Gastrocnemius medialis (tissue), 4 donors: ENCODE results near the gene GNG11. TPM values are rescaled to one million over a fixed set of nuclear protein-coding genes. Genes with fewer than 3 reads are reported as not detected.
A peak's percentile ranks its signal among the peaks of the same experiment; 100 is the strongest.
"Not testable (repeated sequence)": the region's sequence is repeated elsewhere in the genome, so short reads cannot be mapped to it uniquely, and the experiment has no call there.

Experiments
- ATAC-seq, 2 donors: fragments of 150-250 bp; one replicate each; pipeline ENCODE4 v1.9.1; 2016
- DNase-seq, 2 donors: peaks; one replicate each; pipeline ENCODE4 v3.0.0-alpha.2; 2019
- H3K27ac ChIP-seq, 4 donors: fragments of 200-600 bp; sonication (generic); 1 replicate in 1 of 4; 2 replicates in 3 of 4; pipeline ENCODE4 v1.5.1; 2016 to 2018; ENCODE audit warnings: mild to moderate bottlenecking in 2 of 4, moderate library complexity in 1 of 4
- H3K27me3 ChIP-seq, 3 donors: fragments of 200-600 bp; sonication (generic) in 2 of 3; 1 replicate in 1 of 3; 2 replicates in 2 of 3; pipeline versions ENCODE4 v1.5.1 to v1.6.0; 2016 to 2019; ENCODE audit warnings: mild to moderate bottlenecking in 1 of 3, moderate library complexity in 1 of 3
- H3K36me3 ChIP-seq, 2 donors: fragments of 200-600 bp; sonication (generic) in 1 of 2; one replicate each; pipeline ENCODE4 v1.5.1; 2017 to 2018
- H3K4me1 ChIP-seq, 2 donors: fragments of 200-600 bp; sonication (generic) in 1 of 2; one replicate each; pipeline ENCODE4 v1.5.1; 2016 to 2017; ENCODE audit warnings: mild to moderate bottlenecking in 2 of 2
- H3K4me3 ChIP-seq, 4 donors: fragments of 200-600 bp; sonication (generic) in 3 of 4; 1 replicate in 1 of 4; 2 replicates in 3 of 4; pipeline ENCODE4 v1.5.1; 2016 to 2019; ENCODE audit warnings: mild to moderate bottlenecking in 2 of 4
- H3K9me3 ChIP-seq, 3 donors: fragments of 200-600 bp; sonication (generic) in 2 of 3; 1 replicate in 1 of 3; 2 replicates in 2 of 3; pipeline ENCODE4 v1.5.1; 2016 to 2019
- POLR2A ChIP-seq, 2 donors: fragments of 450-650 bp; IDR thresholded peaks; one replicate each; pipeline ENCODE4 v1.6.1; 2017; ENCODE audit warnings: antibody characterized with exemption in 2 of 2, mild to moderate bottlenecking in 2 of 2, moderate library complexity in 2 of 2
- in situ Hi-C, 4 donors: fragments of 200-750 bp; cut with MboI; loops; one replicate each; pipeline versions ENCODE4 v1.15.0 to v1.8.0; 2017; ENCODE audit warnings: low sequenced_read_pairs in 4 of 4
- intact Hi-C: fragments of 100-400 bp; cut with DNase I; formaldehyde crosslinking; loops from one replicate; pipeline ENCODE4 v1.15.1; 2023; ENCODE audit warnings: low total_unique reads
- total RNA-seq, 4 donors: library from RNA; depleted of rRNA; stranded (reverse); fragments of >200 nt; gene quantifications; one replicate each; pipeline versions ENCODE4 v1.1.0 to v1.2.3, GENCODE V29; 2016
- TF ChIP-seq, protein P1 (sequence below), 5 experiments: fragments of 450-650 bp in 3 of 5; fragments of 200-600 bp in 2 of 5; sonication (generic) in 2 of 5; IDR thresholded peaks in 4 of 5; conservative IDR thresholded peaks in 1 of 5; 1 replicate in 4 of 5; 2 replicates in 1 of 5; pipeline ENCODE4 v1.5.1; 2016 to 2019; ENCODE audit warnings: antibody characterized with exemption in 5 of 5, mild to moderate bottlenecking in 3 of 5, moderate library complexity in 3 of 5

Gene GNG11
- total RNA-seq, 4 donors from 2014 or later, result 4.6 to 11.4 (median 6.9) TPM

DNA sequence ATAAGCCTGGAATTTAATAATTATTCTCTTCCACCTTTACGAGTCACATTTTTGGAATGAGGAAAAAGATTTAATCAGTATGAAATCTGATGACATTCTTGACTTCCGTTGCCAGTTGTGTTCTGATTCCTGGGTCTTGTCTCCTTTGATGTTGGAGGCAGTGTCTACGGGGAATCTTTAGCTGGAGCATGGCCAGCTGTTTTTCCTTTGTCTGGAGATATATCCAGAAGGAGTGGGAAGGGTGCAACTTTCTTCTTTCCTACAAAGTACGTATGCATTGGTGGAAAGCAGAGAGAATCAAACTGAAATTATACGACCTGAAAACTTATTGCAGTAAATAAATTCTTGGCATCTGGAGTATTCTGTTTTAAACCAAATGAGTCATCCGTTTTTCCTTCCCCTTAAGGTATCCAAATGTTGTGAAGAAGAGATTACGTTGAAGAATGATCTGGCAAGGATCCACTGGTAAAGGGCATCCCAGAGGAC lies 6.9 kb upstream of the GNG11 start:
- Histone ChIP-seq H3K27ac (peak overlapping the region; percentile 10 to 57 (median 32)), H3K4me3 (no peak overlapping the region), H3K27me3 (peaks cover 0 to 6% (median 0%) of the 10 kb centered on the region in 3 donors), H3K36me3 (no peaks in the 10 kb centered on the region), H3K4me1 (no peaks in the 10 kb centered on the region), H3K9me3 (no peaks in the 10 kb centered on the region)
- DNase-seq (no peak), ATAC-seq (peak in 1 of 2 donors; percentile 60)
- intact Hi-C loops, result no loop called here
- in situ Hi-C loops, result no loop called here
- TF ChIP-seq, protein P1, sequence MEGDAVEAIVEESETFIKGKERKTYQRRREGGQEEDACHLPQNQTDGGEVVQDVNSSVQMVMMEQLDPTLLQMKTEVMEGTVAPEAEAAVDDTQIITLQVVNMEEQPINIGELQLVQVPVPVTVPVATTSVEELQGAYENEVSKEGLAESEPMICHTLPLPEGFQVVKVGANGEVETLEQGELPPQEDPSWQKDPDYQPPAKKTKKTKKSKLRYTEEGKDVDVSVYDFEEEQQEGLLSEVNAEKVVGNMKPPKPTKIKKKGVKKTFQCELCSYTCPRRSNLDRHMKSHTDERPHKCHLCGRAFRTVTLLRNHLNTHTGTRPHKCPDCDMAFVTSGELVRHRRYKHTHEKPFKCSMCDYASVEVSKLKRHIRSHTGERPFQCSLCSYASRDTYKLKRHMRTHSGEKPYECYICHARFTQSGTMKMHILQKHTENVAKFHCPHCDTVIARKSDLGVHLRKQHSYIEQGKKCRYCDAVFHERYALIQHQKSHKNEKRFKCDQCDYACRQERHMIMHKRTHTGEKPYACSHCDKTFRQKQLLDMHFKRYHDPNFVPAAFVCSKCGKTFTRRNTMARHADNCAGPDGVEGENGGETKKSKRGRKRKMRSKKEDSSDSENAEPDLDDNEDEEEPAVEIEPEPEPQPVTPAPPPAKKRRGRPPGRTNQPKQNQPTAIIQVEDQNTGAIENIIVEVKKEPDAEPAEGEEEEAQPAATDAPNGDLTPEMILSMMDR (IDR thresholded peaks at IDR 0.05 in 4 of 5, conservative IDR thresholded peaks at IDR 0.05 in 1 of 5), result no peak

DNA sequence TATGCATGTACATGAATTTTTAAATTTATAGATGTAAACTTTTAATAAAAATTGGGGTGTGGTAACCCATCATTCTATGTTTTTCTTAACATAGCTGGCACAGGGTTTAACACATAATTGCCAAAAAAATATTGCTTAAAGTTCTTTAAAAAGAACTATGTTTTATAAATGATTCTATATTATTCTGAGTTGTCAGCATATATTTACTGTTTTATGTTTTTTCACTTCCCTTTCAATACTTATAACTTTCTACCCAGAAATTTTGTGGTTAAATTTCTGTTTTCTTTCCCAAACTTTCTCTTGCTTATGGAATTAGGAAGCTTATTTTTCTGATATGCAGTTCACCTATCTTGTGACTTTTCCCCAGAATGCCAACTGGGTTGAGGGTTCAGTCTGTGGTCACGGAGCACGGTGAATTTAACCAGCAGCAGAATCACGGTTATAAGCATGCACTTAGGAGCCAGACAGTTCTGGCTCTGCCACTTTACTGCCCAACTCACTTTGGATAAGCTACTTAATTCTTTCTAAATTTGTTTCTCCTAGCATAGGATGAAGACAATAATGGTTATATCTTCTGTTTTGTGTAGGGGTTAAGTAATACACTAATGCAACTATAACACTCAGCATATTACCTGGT lies 6.2 kb upstream of the GNG11 start:
- H3K4me1 ChIP-seq, ATAC-seq, DNase-seq, intact Hi-C loops, H3K36me3 ChIP-seq, H3K9me3 ChIP-seq, H3K27me3 ChIP-seq, H3K4me3 ChIP-seq, in situ Hi-C loops: not testable (repeated sequence)
- H3K27ac ChIP-seq, result peak overlapping the region in 1 of 4 donors; percentile 22

DNA sequence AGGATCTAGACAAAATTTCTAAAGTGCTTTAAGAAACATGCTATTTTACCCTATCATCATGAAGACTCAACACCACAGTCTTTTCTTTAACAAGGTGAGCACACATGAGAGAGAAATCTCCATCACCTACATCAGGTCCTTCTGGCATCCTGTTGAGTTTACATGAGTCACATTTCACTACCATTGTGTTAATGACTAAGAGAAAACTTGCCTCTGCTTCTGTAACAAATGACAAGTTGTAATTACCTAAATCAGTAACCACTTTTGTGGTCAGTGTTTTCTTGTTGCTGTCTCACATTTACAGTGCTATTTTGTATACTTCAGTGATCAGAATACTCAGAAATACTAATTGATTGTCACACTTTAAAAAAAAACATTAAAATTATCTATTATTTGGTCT lies 5.6 kb upstream of the GNG11 start:
- intact Hi-C loops, in situ Hi-C loops, H3K27ac ChIP-seq, H3K9me3 ChIP-seq, H3K36me3 ChIP-seq, DNase-seq, ATAC-seq, H3K4me3 ChIP-seq, H3K4me1 ChIP-seq: not testable (repeated sequence)
- H3K27me3 ChIP-seq, result peaks cover 0 to 11% (median under 1%) of the 10 kb centered on the region in 3 donors

DNA sequence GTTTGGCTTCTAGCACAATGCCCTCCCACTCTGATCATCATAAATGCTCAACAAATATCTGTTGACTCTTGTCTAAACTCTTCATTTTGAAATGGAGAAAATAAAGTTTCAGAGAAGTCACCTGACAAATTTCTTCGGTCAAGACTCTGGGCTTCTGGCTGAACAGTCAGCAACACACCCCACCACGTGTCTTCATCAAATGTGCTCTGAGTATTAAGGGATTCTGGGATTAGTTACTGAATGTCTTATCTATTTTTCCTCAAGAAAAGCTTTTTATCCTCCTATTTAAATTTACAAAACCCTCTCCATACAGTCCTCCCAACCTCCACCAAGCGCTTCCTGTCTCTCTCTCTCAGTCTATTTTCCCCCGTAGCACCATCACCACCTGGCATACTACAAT lies 5.2 kb upstream of the GNG11 start:
- in situ Hi-C loops, H3K27ac ChIP-seq, H3K4me3 ChIP-seq, DNase-seq, H3K9me3 ChIP-seq, H3K4me1 ChIP-seq, intact Hi-C loops, ATAC-seq, H3K36me3 ChIP-seq: not testable (repeated sequence)
- H3K27me3 ChIP-seq, result peaks cover 0 to 14% (median 4%) of the 10 kb centered on the region in 3 donors

DNA sequence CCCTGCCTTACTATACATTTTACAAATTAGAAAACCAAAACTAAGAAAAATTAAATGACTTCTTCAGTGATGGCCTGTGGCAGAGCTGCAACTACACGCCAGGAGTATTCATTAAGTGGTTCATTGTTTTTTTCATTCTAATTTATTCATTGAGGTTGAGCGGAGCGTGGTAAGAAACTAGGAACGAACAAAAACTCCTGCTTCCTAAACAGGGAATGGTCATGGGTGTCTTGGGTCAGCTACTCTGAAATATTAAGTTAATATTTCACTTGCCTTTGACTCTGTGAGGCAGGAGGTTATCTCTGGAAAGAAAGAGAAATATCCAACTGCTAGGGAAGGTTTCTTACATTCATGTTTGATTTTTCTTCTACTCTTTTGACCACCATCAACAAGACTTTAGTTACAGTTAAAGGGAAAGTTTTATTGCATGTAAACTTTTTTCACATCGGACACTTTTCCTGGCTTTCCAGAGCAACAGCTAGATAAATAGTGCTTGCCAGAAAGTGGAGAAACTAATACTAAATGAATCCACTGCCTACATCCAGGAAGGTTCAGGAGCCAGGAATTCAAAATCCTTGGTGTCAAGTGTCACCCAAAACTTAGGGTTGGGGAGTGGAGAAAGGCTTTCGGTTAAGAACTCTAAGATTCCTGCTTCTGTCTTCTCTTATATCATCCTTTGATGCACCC lies 896 bp upstream of the GNG11 start:
- peak overlapping the region; percentile 58 to 68 (median 63) for H3K4me3 ChIP-seq
- DNase-seq (no peak), ATAC-seq (no peak)
- intact Hi-C loops, result loop anchor here (10.0 kb wide), 1 partner anchor 374 kb away; no protein-coding TSS in a partner anchor
- H3K4me1 ChIP-seq, result peaks cover 5 to 12% of the 10 kb centered on the region in 2 donors
- in situ Hi-C loops, result no loop called here
- no peaks in the 10 kb centered on the region for H3K9me3 ChIP-seq
- H3K36me3 ChIP-seq, result no peaks in the 10 kb centered on the region
- H3K27me3 ChIP-seq, result peaks cover 3 to 19% (median 10%) of the 10 kb centered on the region in 3 donors
- TF ChIP-seq, protein P1 (IDR thresholded peaks at IDR 0.05 in 4 of 5, conservative IDR thresholded peaks at IDR 0.05 in 1 of 5), result no peak
- TF ChIP-seq POLR2A (IDR thresholded peaks at IDR 0.05), result no peak
- H3K27ac ChIP-seq, result peak overlapping the region; percentile 76 to 85 (median 82)

DNA sequence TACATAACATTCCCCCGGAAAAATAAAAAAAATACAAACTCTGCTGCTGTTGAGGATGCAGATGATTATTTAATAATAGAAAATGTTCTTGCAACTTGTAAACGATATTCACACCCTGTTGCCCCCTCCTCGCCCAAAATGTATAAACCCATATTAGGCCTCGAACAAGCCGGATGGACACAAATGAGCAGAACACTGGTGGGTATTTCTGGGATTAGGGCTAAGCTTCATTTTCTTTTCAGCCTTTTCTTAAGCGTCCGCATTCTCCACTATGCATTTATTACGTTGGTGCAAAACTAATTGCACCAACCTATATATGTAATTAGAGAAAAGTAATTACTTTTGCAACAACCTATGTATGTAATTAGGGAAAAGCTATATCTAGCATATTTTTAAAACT lies 349 bp upstream of the GNG11 start:
- Histone ChIP-seq H3K4me1 (peaks cover 5 to 15% of the 10 kb centered on the region in 2 donors), H3K27ac (peak overlapping the region; percentile 76 to 85 (median 82)), H3K9me3 (no peaks in the 10 kb centered on the region), H3K36me3 (no peaks in the 10 kb centered on the region), H3K27me3 (peaks cover 3 to 19% (median 10%) of the 10 kb centered on the region in 3 donors), H3K4me3 (peak overlapping the region; percentile 58 to 68 (median 63))
- in situ Hi-C loops, result no loop called here
- DNase-seq (no peak), ATAC-seq (no peak)
- no peak for TF ChIP-seq POLR2A (IDR thresholded peaks at IDR 0.05)
- TF ChIP-seq, protein P1 (IDR thresholded peaks at IDR 0.05 in 4 of 5, conservative IDR thresholded peaks at IDR 0.05 in 1 of 5), result no peak
- intact Hi-C loops, result loop anchor here (10.0 kb wide), 1 partner anchor 374 kb away; no protein-coding TSS in a partner anchor
